GM21447 (cell line): ENCODE data around the gene FNDC4.

Experiments
- ATAC-seq: cut with Tn5 transposase; IDR thresholded peaks from one replicate; pipeline ENCODE4 v1.9.1; 2021; ENCODE audit not compliant: unreplicated experiment

The FNDC4 gene

DNA sequence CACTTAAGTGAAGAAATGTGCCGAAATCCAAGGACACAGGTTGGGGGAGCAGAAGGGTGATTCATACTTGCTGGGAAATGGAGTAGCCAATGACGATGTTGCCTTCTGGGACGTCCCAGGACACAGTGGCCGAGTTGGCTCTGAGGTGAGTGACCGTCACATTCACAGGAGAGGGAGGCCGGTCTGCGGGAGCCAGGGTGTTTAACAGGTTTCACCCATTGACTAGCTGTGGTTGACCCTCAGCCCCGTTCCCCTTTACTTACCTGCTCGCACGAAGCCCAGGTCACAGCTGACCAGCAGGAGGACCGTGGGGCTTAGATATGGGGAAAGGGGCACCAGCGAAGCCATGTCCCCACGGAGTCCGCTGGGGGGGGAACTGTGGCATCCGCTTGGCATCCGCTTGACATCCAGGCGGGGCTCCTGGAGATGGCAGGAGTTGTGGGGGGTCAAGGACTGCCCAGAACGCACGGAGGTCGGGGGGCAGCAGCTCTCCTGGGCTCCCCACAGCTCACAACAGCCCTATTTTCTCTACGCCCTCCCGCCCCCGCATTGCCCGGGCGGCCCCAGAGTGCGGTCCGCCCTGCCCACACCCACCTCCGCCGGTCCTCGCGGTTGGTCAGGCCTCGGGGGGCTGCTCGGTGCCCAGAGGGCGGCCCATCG, 586 bp downstream of the FNDC4 start:
- ATAC-seq: no peak

DNA sequence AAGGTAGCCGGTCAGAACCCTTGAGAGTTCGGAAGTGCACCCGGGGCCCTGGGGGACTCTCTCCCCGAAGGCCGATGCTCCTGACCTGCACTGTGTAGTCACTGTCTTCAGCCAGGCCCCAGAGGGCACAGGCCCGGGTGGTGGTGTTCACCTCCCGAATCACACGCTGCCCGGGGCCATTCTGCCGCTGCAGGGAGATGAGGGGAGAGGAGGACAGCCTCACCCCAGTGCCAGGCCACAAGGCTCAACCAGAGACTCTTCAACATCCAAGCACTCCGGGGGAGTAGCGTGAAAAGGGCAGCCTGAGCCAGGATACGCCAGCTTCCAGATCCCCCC, 1.1 kb downstream of the FNDC4 start:
- ATAC-seq: no peak

- no peak for ATAC-seq
These were observed 2.4 kb downstream of the FNDC4 start for GRCh38 chr2:27492557-27492956.

GRCh38 chr2:27489498-27490397, 5.3 kb downstream of the FNDC4 start, which contains the start of gene IFT172:
IFT172 (minus strand) TSS chr2:27489743; CDS start chr2:27489653, 90 bp downstream.
- ATAC-seq: peak; percentile 98

GRCh38 chr2:27489118-27489497, 5.9 kb downstream of the FNDC4 start:
- peak; percentile 7 for ATAC-seq

DNA sequence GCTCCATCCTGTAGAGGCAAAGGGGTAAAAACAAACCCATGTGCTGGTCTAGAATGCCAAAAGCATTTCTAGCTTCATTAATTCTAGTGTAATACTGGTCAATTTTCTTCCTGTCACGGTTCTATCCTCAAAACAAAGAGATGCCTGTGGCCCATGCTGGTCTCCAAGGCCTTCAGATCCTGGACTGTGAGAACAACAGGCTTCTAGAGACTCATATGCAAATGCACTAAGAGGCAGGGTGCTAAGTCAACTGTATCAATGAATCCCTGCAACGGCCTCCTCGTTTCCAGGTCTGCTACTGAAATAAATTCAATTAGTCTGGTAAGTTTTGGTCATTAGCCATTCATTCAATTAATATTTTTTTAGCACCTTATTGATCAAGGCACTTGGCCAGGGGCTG, 9.5 kb downstream of the FNDC4 start:
- no peak for ATAC-seq

GRCh38 chr2:27471961-27472360, 23.0 kb downstream of the FNDC4 start:
- ATAC-seq: no peak

DNA sequence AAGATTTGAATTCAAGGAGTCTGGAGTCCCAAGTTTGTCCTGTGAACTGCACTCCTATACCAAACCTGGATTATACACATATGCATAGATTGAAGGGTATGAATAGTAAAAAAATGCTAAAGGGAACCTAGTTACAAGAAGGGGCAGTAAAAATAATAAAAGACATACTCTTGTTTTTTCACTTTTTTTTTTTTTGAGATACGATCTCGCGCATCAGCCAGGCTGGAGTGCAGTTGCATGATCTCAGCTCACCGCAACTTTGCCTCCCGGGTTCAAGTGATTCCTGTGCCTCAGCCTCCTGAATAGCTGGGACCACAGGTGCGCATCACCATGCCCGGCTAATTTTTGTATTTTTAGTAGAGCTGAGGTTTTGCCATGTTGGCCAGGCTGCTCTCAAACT, 30.6 kb downstream of the FNDC4 start:
- ATAC-seq: no peak

- no peak for ATAC-seq
These were observed 33.9 kb downstream of the FNDC4 start for GRCh38 chr2:27461118-27461517.

GRCh38 chr2:27453968-27454367, 41.0 kb downstream of the FNDC4 start:
- no peak for ATAC-seq

DNA sequence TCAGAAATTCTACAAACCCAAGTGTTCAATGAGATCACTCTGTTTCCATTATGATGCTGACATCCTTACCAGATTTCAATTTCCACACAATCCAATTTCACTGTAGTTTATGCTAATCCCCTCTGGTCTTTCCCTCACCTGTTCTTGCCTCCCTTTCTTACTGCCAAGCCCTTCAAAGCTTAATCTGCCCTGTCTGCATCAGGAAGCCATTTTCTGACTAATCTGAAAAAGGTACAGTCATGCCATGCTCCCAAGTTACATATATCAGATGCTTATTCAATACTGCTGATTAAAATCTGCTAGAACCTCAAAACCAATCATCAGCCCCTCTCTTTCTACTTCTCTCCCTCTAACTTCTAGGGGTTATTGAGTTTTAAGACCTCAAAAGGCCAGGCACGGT, 43.9 kb downstream of the FNDC4 start:
- no peak for ATAC-seq

GRCh38 chr2:27448381-27448780, 46.6 kb downstream of the FNDC4 start:
- ATAC-seq: no peak

GRCh38 chr2:27446057-27446456, 48.9 kb downstream of the FNDC4 start:
- no peak for ATAC-seq

DNA sequence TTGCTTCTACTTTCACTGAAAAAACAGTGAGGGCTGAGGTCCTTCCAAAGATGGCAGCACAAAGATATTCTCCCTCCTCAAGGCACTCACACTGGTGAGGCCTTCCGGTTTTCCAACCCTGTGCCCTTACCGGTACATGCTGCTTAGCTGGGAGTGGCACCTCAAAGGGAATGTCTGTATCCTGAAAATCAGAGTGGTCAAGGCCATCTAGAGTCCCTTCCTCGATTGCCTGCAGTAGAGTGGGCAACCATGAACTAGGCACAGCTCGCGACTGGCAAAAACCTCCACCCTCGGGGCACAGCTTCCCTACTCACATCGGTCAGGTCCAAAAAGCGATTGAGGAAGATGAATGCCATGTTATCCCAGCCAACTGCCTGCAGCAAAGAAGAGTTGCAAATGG, 49.4 kb downstream of the FNDC4 start:
- no peak for ATAC-seq

DNA sequence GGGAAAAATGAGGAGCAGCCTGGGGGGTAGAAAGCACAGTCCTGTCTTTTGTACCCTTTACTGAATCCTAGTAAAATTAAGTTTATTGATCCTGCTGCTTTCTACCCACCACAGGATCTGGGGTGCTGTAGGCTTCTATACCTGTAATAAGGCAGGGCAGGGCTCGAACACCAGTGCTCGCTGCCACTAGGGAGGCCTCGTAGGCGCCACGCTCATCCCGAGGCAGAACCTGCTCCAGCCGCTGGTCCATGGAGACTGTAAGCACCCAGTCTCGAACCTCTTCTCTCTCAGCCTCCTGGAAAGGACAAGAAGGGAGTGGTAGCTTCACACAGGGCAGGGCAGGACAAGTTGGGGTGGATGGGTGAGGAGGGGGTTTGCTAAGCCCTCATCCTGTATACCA, 49.8 kb downstream of the FNDC4 start:
- no peak for ATAC-seq

- no peak for ATAC-seq
These were observed 52.1 kb downstream of the FNDC4 start for GRCh38 chr2:27442920-27443282.

- no peak for ATAC-seq
These were observed 52.8 kb downstream of the FNDC4 start, which contains the start of gene KRTCAP3 for GRCh38 chr2:27441958-27442919. KRTCAP3 (plus strand) TSS chr2:27442381; CDS start chr2:27442413, 32 bp downstream.
